Fibroblast of villous mesenchyme (primary cell): ENCODE data around the gene CSTPP1. TPM values are rescaled to one million over a fixed set of nuclear protein-coding genes. Genes with fewer than 3 reads are reported as not detected.

Source experiments
- DNase-seq: peaks from one replicate; pipeline ENCODE4 v3.0.0-alpha.2; 2010; ENCODE audit warnings: low read depth
- H3K4me3 ChIP-seq: 2 replicates; pipeline ENCODE4 v1.5.1; 2011; ENCODE audit warnings: low read depth, mild to moderate bottlenecking, low read length
- CTCF ChIP-seq: IDR thresholded peaks from 2 replicates; pipeline ENCODE4 v1.5.1; 2012; ENCODE audit warnings: low read depth, mild to moderate bottlenecking, low read length; ENCODE audit not compliant: insufficient read depth
- total RNA-seq: library from RNA; depleted of rRNA; stranded (reverse); fragments of >200 nt; gene quantifications from 2 replicates; pipeline ENCODE4 v1.2.3, GENCODE V29; 2012

Gene CSTPP1
- total RNA-seq, 1 donor: 30.2 TPM

DNA sequence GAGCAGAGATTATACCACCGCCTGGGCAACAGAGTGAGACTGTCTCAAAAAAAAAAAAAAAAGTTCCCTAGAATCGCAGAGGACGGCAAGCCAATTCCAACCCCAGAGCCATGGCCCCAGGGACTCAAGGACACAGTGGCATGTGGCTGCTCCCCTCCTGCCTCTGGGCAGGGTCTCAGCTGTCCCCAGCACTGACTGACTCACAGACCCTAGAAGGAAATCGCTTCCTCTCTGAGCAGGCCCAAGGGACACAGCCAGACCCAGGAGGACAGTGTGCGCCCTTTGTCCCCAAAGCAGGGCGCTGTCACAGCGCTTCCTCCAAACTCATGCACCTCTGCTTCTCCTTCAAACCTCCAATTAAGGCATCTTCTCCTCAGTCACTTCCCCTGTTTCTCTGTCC is 247.4 kb downstream of the CSTPP1 start:
- no peak for DNase-seq
- H3K4me3 ChIP-seq: no peak overlapping the region
- TF ChIP-seq CTCF: no peak

- peak overlapping the region; percentile 75 for H3K4me3 ChIP-seq
- no peak for DNase-seq
- TF ChIP-seq CTCF: no peak
Measured at GRCh38 chr11:47184711-47185304, 248.2 kb downstream of the CSTPP1 start.

DNA sequence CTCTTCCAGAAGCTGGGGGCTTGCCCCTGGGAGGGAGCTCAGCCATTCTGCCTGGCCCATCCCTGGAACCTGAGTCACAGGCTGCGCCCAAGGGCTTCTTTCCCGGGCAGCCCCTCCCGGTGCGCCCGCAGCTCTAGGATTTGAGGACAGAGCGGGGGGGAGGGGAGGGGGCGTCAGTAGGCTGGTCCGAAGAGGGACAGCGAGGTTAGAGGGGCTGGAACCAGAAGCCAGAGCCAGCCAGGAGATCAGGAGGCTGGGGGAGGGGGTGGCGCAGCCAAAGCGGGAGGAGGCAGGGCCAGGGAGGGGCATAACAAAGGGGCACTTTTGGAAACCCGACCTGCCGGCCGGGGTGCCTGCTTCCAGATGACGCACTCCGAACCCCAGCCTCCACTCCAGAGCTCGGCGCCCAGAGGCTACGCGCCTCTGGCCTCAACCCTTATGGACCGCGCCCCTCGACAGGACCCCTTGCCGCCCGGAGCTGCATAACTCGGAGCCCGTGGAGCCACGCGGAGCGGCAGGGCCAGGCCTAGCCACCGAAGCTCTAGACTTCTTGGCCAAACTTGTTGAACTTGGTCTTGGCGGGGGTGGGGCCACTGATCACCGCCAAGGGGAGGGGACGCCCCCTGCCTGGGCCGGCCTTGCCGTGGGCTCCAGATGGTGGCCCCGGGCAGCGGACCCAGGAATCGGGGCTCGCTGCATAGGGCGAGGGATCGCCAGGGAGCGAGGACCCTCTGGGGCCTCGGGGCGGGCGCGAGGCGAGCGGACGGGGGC is 248.9 kb downstream of the CSTPP1 start:
- peak overlapping the region; percentile 75 for H3K4me3 ChIP-seq
- TF ChIP-seq CTCF: peak; percentile 1
- DNase-seq: peak; percentile 57

DNA sequence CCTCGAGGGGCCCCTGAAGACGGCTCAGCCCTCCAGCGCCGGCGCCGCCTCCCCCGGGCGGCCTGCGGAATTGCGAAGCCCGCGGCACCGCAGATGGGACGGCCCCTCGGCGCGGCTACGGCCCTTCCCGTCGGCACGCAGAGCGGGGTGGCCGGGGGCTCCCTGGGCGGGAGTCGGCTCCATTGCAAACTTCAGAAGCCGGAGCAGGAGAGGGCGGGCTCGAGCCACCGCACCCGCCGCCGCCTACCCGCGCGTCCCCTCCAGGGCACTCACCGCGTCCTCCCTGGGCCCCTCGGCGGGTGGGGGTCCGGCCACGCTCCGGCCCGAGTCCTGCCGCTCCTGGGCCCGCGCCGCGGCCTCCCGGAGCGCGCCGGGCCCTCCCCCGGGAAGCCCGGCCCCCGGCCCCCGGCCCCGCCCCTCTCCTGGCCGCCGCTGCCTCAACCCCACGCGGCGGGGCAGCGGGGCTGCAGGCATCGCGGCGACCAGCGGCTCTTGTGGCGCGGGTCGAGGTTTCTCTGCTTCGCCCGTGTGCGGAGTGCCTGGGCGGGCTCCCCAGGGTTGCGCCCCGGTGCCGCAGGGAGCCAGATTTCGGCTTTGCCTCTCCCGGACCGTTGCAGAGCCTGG is 249.6 kb downstream of the CSTPP1 start, which contains the start of gene PACSIN3:
TSS of gene PACSIN3 (minus strand) at position 359 of the 624 bp plus-strand sequence. CDS start 3,707 bp downstream, outside the sequence.
- DNase-seq: peak; percentile 52
- no peak for TF ChIP-seq CTCF
- peak within 1 kb of the TSS; percentile 75 for H3K4me3 ChIP-seq

- TF ChIP-seq CTCF: no peak
- DNase-seq: peak; percentile 68
- peak overlapping the region; percentile 75 for H3K4me3 ChIP-seq
Measured at GRCh38 chr11:47186700-47187695, 250.4 kb downstream of the CSTPP1 start.

DNA sequence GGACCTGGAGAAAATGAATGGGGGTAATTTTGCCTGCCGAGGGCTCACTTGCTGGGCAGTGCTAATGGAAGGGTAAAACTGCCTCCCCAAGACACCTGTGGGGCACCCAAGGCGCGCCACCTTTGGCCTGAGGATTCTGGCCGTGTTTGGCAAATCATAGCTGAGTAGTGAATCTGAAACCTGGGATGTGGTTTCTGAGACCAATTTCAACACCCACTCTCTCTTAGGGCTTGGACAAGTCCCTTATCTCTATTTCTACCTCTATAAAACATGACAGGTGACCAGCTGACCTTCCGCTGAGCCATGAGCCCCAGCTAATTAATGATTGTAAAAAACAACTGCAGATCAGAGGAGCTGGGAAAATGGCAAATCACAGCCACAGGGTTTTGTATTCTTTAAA is 251.2 kb downstream of the CSTPP1 start:
- no peak for TF ChIP-seq CTCF
- peak overlapping the region; percentile 75 for H3K4me3 ChIP-seq
- peak; percentile 31 for DNase-seq
